ENCODE results near the gene NDFIP2. TPM values are rescaled to one million over a fixed set of nuclear protein-coding genes. Genes with fewer than 3 reads are reported as not detected.

The NDFIP2 gene
- total and polyA plus RNA-seq, 2 experiments from 2014 or later, result 28.3 to 28.7 TPM

DNA sequence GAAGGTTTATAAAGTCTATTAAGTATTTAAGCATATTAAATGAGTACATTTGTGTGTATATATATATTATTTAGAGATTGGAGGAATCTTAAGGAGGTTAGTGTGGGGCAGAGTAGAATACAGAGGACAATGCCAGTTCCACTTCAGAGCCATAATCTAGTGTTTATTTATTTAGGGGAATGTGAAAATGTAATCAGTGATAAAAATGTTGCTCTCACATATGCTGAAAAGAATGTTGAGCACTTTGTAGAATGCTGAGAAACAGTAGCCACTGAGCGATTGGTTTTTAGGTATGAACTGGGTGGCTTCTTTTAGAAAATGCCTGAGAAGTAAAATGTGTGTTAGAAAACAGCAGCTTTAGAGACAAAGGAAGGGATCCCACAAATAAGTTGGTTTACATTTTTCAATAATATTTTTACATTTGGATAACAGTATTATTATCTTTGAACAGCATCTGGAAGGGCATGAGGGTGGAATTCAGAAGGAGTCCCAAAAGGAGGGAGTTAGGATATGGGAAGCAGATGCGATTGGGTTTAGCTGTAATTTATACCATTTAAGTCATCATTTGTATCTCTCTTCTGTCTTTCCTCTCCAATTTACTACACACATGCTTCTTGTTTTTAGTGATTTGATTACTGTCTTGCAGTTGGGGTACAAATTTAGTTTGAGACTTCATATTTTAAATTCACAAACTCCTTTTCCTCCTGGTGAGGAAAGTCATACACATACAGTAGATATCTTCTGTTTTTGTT, 68.6 kb downstream of the NDFIP2 start (continued):
- TF ChIP-seq, protein P1, sequence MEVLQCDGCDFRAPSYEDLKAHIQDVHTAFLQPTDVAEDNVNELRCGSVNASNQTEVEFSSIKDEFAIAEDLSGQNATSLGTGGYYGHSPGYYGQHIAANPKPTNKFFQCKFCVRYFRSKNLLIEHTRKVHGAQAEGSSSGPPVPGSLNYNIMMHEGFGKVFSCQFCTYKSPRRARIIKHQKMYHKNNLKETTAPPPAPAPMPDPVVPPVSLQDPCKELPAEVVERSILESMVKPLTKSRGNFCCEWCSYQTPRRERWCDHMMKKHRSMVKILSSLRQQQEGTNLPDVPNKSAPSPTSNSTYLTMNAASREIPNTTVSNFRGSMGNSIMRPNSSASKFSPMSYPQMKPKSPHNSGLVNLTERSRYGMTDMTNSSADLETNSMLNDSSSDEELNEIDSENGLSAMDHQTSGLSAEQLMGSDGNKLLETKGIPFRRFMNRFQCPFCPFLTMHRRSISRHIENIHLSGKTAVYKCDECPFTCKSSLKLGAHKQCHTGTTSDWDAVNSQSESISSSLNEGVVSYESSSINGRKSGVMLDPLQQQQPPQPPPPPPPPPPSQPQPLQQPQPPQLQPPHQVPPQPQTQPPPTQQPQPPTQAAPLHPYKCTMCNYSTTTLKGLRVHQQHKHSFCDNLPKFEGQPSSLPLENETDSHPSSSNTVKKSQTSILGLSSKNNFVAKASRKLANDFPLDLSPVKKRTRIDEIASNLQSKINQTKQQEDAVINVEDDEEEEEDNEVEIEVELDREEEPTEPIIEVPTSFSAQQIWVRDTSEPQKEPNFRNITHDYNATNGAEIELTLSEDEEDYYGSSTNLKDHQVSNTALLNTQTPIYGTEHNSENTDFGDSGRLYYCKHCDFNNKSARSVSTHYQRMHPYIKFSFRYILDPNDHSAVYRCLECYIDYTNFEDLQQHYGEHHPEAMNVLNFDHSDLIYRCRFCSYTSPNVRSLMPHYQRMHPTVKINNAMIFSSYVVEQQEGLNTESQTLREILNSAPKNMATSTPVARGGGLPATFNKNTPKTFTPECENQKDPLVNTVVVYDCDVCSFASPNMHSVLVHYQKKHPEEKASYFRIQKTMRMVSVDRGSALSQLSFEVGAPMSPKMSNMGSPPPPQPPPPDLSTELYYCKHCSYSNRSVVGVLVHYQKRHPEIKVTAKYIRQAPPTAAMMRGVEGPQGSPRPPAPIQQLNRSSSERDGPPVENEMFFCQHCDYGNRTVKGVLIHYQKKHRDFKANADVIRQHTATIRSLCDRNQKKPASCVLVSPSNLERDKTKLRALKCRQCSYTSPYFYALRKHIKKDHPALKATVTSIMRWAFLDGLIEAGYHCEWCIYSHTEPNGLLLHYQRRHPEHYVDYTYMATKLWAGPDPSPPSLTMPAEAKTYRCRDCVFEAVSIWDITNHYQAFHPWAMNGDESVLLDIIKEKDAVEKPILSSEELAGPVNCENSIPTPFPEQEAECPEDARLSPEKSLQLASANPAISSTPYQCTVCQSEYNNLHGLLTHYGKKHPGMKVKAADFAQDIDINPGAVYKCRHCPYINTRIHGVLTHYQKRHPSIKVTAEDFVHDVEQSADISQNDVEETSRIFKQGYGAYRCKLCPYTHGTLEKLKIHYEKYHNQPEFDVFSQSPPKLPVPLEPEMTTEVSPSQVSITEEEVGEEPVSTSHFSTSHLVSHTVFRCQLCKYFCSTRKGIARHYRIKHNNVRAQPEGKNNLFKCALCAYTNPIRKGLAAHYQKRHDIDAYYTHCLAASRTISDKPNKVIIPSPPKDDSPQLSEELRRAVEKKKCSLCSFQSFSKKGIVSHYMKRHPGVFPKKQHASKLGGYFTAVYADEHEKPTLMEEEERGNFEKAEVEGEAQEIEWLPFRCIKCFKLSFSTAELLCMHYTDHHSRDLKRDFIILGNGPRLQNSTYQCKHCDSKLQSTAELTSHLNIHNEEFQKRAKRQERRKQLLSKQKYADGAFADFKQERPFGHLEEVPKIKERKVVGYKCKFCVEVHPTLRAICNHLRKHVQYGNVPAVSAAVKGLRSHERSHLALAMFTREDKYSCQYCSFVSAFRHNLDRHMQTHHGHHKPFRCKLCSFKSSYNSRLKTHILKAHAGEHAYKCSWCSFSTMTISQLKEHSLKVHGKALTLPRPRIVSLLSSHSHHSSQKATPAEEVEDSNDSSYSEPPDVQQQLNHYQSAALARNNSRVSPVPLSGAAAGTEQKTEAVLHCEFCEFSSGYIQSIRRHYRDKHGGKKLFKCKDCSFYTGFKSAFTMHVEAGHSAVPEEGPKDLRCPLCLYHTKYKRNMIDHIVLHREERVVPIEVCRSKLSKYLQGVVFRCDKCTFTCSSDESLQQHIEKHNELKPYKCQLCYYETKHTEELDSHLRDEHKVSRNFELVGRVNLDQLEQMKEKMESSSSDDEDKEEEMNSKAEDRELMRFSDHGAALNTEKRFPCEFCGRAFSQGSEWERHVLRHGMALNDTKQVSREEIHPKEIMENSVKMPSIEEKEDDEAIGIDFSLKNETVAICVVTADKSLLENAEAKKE (CRISPR knock-in tag; IDR thresholded peaks at IDR 0.05), result no peak
- TF ChIP-seq EZH2phosphoT487 (IDR thresholded peaks at IDR 0.05; ENCODE audit: unreplicated experiment), result no peak
- TF ChIP-seq, protein P2, sequence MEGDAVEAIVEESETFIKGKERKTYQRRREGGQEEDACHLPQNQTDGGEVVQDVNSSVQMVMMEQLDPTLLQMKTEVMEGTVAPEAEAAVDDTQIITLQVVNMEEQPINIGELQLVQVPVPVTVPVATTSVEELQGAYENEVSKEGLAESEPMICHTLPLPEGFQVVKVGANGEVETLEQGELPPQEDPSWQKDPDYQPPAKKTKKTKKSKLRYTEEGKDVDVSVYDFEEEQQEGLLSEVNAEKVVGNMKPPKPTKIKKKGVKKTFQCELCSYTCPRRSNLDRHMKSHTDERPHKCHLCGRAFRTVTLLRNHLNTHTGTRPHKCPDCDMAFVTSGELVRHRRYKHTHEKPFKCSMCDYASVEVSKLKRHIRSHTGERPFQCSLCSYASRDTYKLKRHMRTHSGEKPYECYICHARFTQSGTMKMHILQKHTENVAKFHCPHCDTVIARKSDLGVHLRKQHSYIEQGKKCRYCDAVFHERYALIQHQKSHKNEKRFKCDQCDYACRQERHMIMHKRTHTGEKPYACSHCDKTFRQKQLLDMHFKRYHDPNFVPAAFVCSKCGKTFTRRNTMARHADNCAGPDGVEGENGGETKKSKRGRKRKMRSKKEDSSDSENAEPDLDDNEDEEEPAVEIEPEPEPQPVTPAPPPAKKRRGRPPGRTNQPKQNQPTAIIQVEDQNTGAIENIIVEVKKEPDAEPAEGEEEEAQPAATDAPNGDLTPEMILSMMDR (conservative IDR thresholded peaks at IDR 0.05; ENCODE audit: low read depth in 2 of 2), result no peak

DNA sequence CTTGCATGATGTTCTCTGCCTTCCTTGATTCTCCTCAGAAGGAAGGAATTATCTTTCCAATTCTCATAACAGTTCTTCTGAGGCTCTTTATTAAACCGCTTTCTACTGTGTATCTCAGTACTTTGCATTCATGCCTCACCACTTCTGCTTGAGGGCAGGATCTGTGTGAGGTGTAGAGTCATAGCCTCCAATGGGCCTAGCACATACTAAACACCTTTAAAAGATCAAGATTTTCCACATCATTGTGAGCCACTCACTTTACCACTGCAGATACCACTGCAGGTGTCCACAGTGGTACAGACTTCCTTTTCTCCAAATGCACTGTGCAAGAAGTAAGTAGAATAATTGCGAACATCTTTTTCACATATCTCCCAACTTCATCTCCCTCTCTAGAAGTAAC, 76.7 kb downstream of the NDFIP2 start:
- Mint-ChIP-seq H3K4me1 (peaks cover 5% of the 10 kb centered on the region; the same call in 2 of the 3 replicates), H3K4me3 (no peak overlapping the region), H3K36me3 (ENCODE audit: low read depth) (peaks cover 34% of the 10 kb centered on the region), H3K9me3 (peaks cover 21% of the 10 kb centered on the region), H3K27me3 (ENCODE audit: insufficient read depth, low read depth, poor library complexity) (peaks cover 2% of the 10 kb centered on the region), H3K27ac (no peak overlapping the region)
- Histone ChIP-seq H4K20me1 (replicated peaks; ENCODE audit: insufficient read depth) (no peaks in the 10 kb centered on the region), H3K9me2 (ENCODE audit: insufficient read depth) (no peaks in the 10 kb centered on the region), H3K36me3 (ENCODE audit: insufficient read depth) (no peaks in the 10 kb centered on the region), H3K27ac (ENCODE audit: low read depth) (no peak overlapping the region), H2AFZ (no peak overlapping the region), H3K4me3 (no peak overlapping the region), H3K27me3 (ENCODE audit: insufficient read depth) (no peaks in the 10 kb centered on the region), H3K4me1 (ENCODE audit: insufficient read depth) (no peaks in the 10 kb centered on the region), H3K4me2 (no peak overlapping the region), H3K79me2 (replicated peaks; ENCODE audit: insufficient read depth) (no peaks in the 10 kb centered on the region), H3F3A (replicated peaks; ENCODE audit: low read depth) (no peaks in the 10 kb centered on the region)
- TF ChIP-seq STAT1 (IDR thresholded peaks at IDR 0.05; ENCODE audit: unreplicated experiment) (no peak), EZH2 (IDR thresholded peaks at IDR 0.05; ENCODE audit: low read depth, unreplicated experiment) (no peak)
- TF ChIP-seq, protein P2 (conservative IDR thresholded peaks at IDR 0.05; ENCODE audit: low read depth in 2 of 2), result no peak
- no peak for ATAC-seq
- DNase-seq (ENCODE audit: low spot score), result no peak

Data from GM23338 (cell line).